Measurements from ENCODE around the gene SETBP1.

SETBP1 gene

DNA sequence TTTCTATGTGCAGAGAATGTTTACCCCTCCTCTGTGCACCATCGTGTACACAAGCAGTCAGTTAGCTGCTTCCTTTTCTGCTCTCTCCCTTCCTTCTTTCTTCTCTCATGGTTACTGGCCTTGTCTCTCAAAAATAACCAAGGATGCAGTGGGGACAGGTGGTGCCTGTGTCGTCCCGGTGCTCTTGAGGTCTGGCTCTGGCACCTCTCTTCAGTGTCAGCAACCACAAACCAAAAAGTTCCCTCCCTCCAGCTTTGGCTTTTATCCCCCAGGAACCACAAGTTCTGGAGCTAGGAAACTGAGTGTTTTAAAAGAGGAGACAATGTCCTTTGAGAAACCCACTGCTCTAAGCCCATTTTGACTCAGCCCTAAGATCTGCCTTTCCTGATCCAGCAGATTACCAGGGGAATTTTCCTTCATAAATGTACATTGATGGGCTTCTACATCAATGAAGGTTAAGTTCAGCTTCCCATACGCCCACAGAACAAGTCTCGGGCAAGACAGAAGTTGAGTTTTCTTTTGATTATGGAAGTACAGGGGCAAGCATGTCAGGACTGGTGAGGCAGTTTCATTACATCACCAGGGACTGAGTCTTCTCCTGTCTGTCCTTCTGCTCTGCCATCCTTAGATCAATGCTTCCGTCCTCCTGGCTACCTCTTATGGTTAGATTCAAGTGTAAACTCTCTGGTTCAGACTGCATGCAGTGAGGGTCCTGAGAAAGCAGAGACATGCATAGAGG is 232.2 kb downstream of the SETBP1 start:
- Histone ChIP-seq H3K27ac (replicated peaks; ENCODE audit: low read length) (no peak overlapping the region), H2BK15ac (ENCODE audit: low read length) (no peak overlapping the region), H3K4me2 (ENCODE audit: insufficient read depth, low read length, poor library complexity, severe bottlenecking) (no peak overlapping the region), H4K8ac (ENCODE audit: low read depth, low read length) (no peak overlapping the region), H3K4me3 (ENCODE audit: low read length in 2 of 2) (no peak overlapping the region), H2BK12ac (ENCODE audit: low read length) (no peak overlapping the region), H3K23ac (ENCODE audit: low read depth, low read length, poor library complexity) (no peak overlapping the region), H3K27me3 (ENCODE audit: control insufficient read depth in 3 of 3, insufficient read depth in 3 of 3, low read depth in 1 of 3, low read length in 3 of 3) (no peaks in the 10 kb centered on the region), H2AFZ (ENCODE audit: low read length) (no peak overlapping the region), H3K4ac (ENCODE audit: low read length) (no peak overlapping the region), H3K18ac (ENCODE audit: low read length) (no peak overlapping the region), H2BK120ac (ENCODE audit: low read depth, low read length) (no peak overlapping the region), H3K4me1 (ENCODE audit: control insufficient read depth in 2 of 2, insufficient read depth in 1 of 2, low read depth in 1 of 2, low read length in 2 of 2) (no peaks in the 10 kb centered on the region), H4K91ac (ENCODE audit: low read depth, low read length, poor library complexity) (no peak overlapping the region), H2AK5ac (ENCODE audit: low read depth, low read length) (no peak overlapping the region), H3K9ac (ENCODE audit: low read depth, low read length, poor library complexity) (no peak overlapping the region), H2BK5ac (ENCODE audit: low read length) (no peak overlapping the region), H3K36me3 (replicated peaks in 1 of 2; ENCODE audit: control insufficient read depth in 2 of 2, insufficient read depth in 2 of 2, low read length in 2 of 2) (no peaks in the 10 kb centered on the region), H3K14ac (ENCODE audit: low read length) (no peak overlapping the region), H3K9me3 (replicated peaks in 1 of 2; ENCODE audit: control insufficient read depth in 2 of 2, insufficient read depth in 1 of 2, low read depth in 1 of 2, low read length in 2 of 2) (no peaks in the 10 kb centered on the region), H3K79me1 (ENCODE audit: low read depth, low read length) (no peaks in the 10 kb centered on the region)
- WGBS, 2 donors (ENCODE audit: extremely low coverage in 2 of 2, insufficient read length in 2 of 2, insufficient replicate concordance in 1 of 2), result no CpG with 5 or more reads among the region's 6 CpGs
- no peak for DNase-seq (ENCODE audit: low spot score)

DNA sequence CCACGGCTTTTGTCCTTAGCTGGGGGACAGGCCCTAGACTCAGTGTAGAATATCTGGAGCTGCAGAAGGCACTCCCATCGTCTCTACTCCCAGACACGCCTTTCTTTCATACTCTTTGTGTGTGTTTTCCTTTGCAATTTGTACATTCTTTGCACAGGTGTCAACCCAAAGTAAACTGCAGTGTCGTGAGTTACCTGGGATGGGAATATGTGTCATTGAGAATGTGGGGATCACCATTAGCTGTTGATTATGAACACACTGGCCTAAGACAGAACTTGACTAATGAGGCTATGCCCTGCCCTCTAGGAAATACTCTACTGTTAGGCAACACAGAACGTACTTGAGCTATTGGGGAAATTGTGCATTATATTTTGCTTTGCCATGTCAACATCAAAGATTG is 233.3 kb downstream of the SETBP1 start:
- no peaks in the 10 kb centered on the region for H3K4me1 ChIP-seq (ENCODE audit: control insufficient read depth in 2 of 2, insufficient read depth in 1 of 2, low read depth in 1 of 2, low read length in 2 of 2)
- no peak overlapping the region for H3K4ac ChIP-seq (ENCODE audit: low read length)
- no CpG with 5 or more reads among the region's 5 CpGs for WGBS, 2 donors (ENCODE audit: extremely low coverage in 2 of 2, insufficient read length in 2 of 2, insufficient replicate concordance in 1 of 2)
- H3K18ac ChIP-seq (ENCODE audit: low read length), result no peak overlapping the region
- no peaks in the 10 kb centered on the region for H3K36me3 ChIP-seq (replicated peaks in 1 of 2; ENCODE audit: control insufficient read depth in 2 of 2, insufficient read depth in 2 of 2, low read length in 2 of 2)
- H2BK12ac ChIP-seq (ENCODE audit: low read length), result no peak overlapping the region
- H2BK120ac ChIP-seq (ENCODE audit: low read depth, low read length), result no peak overlapping the region
- no peak overlapping the region for H2BK5ac ChIP-seq (ENCODE audit: low read length)
- H4K91ac ChIP-seq (ENCODE audit: low read depth, low read length, poor library complexity), result no peak overlapping the region
- no peak overlapping the region for H2BK15ac ChIP-seq (ENCODE audit: low read length)
- H2AK5ac ChIP-seq (ENCODE audit: low read depth, low read length), result no peak overlapping the region
- no peaks in the 10 kb centered on the region for H3K9me3 ChIP-seq (replicated peaks in 1 of 2; ENCODE audit: control insufficient read depth in 2 of 2, insufficient read depth in 1 of 2, low read depth in 1 of 2, low read length in 2 of 2)
- DNase-seq (ENCODE audit: low spot score), result no peak
- no peak overlapping the region for H3K4me2 ChIP-seq (ENCODE audit: insufficient read depth, low read length, poor library complexity, severe bottlenecking)
- H2AFZ ChIP-seq (ENCODE audit: low read length), result no peak overlapping the region
- H3K27me3 ChIP-seq (ENCODE audit: control insufficient read depth in 3 of 3, insufficient read depth in 3 of 3, low read depth in 1 of 3, low read length in 3 of 3), result no peaks in the 10 kb centered on the region
- H3K4me3 ChIP-seq (ENCODE audit: low read length in 2 of 2), result no peak overlapping the region
- no peak overlapping the region for H3K14ac ChIP-seq (ENCODE audit: low read length)
- no peak overlapping the region for H3K23ac ChIP-seq (ENCODE audit: low read depth, low read length, poor library complexity)
- H3K9ac ChIP-seq (ENCODE audit: low read depth, low read length, poor library complexity), result no peak overlapping the region
- H4K8ac ChIP-seq (ENCODE audit: low read depth, low read length), result no peak overlapping the region
- no peaks in the 10 kb centered on the region for H3K79me1 ChIP-seq (ENCODE audit: low read depth, low read length)
- no peak overlapping the region for H3K27ac ChIP-seq (replicated peaks; ENCODE audit: low read length)

DNA sequence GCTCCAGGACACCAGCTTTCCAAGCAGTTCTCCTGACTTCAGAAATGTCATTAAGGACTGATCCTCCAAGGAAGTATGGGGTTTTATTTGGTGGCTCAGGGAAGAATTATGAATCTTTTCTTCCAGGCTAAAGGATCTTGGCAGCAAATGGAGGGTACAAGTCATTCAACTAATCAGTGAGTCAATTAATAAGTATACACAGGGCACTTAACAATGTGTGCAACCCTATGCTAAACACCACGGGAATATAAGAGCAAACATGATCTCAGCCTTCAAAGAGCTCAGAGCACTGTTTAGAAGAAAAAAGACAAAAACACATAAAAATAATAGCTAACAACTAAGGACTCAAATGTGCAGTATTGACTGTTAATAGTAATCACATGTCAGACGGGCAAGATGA is 234.5 kb downstream of the SETBP1 start:
- Histone ChIP-seq H2AFZ (ENCODE audit: low read length) (no peak overlapping the region), H3K9ac (ENCODE audit: low read depth, low read length, poor library complexity) (no peak overlapping the region), H3K79me1 (ENCODE audit: low read depth, low read length) (no peaks in the 10 kb centered on the region), H3K4me3 (ENCODE audit: low read length in 2 of 2) (no peak overlapping the region), H2BK120ac (ENCODE audit: low read depth, low read length) (no peak overlapping the region), H3K14ac (ENCODE audit: low read length) (no peak overlapping the region), H2BK12ac (ENCODE audit: low read length) (no peak overlapping the region), H3K4me2 (ENCODE audit: insufficient read depth, low read length, poor library complexity, severe bottlenecking) (no peak overlapping the region), H3K4ac (ENCODE audit: low read length) (no peak overlapping the region), H3K9me3 (replicated peaks in 1 of 2; ENCODE audit: control insufficient read depth in 2 of 2, insufficient read depth in 1 of 2, low read depth in 1 of 2, low read length in 2 of 2) (no peaks in the 10 kb centered on the region), H2BK15ac (ENCODE audit: low read length) (no peak overlapping the region), H3K4me1 (ENCODE audit: control insufficient read depth in 2 of 2, insufficient read depth in 1 of 2, low read depth in 1 of 2, low read length in 2 of 2) (no peaks in the 10 kb centered on the region), H2BK5ac (ENCODE audit: low read length) (no peak overlapping the region), H4K91ac (ENCODE audit: low read depth, low read length, poor library complexity) (no peak overlapping the region), H3K27me3 (ENCODE audit: control insufficient read depth in 3 of 3, insufficient read depth in 3 of 3, low read depth in 1 of 3, low read length in 3 of 3) (no peaks in the 10 kb centered on the region), H3K23ac (ENCODE audit: low read depth, low read length, poor library complexity) (no peak overlapping the region), H2AK5ac (ENCODE audit: low read depth, low read length) (no peak overlapping the region), H4K8ac (ENCODE audit: low read depth, low read length) (no peak overlapping the region), H3K36me3 (replicated peaks in 1 of 2; ENCODE audit: control insufficient read depth in 2 of 2, insufficient read depth in 2 of 2, low read length in 2 of 2) (no peaks in the 10 kb centered on the region), H3K27ac (replicated peaks; ENCODE audit: low read length) (no peak overlapping the region), H3K18ac (ENCODE audit: low read length) (no peak overlapping the region)
- WGBS, 2 donors (ENCODE audit: extremely low coverage in 2 of 2, insufficient read length in 2 of 2, insufficient replicate concordance in 1 of 2), result no CpG with 5 or more reads among the region's 2 CpGs
- DNase-seq (ENCODE audit: low spot score), result no peak

DNA sequence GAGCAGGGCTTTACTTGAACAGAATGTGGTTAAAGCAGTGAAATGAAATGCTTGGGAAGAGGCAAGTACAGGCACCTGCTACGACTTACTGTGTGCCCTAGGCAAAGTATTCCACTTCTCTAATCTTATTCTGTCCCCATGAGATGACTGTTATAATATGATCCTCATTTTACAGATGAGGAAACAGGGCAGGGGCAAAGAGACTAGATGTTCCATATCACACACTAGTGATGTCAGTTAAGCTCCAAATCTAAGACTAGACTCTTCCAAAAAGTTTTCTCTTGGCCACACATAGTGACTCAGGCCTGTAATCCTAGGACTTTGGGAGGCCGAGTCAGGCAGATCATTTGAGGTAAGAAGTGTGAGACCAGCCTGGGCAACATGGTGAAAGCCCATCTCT is 235.0 kb downstream of the SETBP1 start:
- H2BK120ac ChIP-seq (ENCODE audit: low read depth, low read length), result no peak overlapping the region
- no peak overlapping the region for H3K4ac ChIP-seq (ENCODE audit: low read length)
- no peak overlapping the region for H3K9ac ChIP-seq (ENCODE audit: low read depth, low read length, poor library complexity)
- no peaks in the 10 kb centered on the region for H3K79me1 ChIP-seq (ENCODE audit: low read depth, low read length)
- H2AK5ac ChIP-seq (ENCODE audit: low read depth, low read length), result no peak overlapping the region
- no peak overlapping the region for H2BK5ac ChIP-seq (ENCODE audit: low read length)
- DNase-seq (ENCODE audit: low spot score), result no peak
- no peak overlapping the region for H3K4me3 ChIP-seq (ENCODE audit: low read length in 2 of 2)
- H3K18ac ChIP-seq (ENCODE audit: low read length), result no peak overlapping the region
- H3K27ac ChIP-seq (replicated peaks; ENCODE audit: low read length), result no peak overlapping the region
- H3K4me1 ChIP-seq (ENCODE audit: control insufficient read depth in 2 of 2, insufficient read depth in 1 of 2, low read depth in 1 of 2, low read length in 2 of 2), result no peaks in the 10 kb centered on the region
- WGBS, 2 donors (ENCODE audit: extremely low coverage in 2 of 2, insufficient read length in 2 of 2, insufficient replicate concordance in 1 of 2), result no CpG with 5 or more reads among the region's 2 CpGs
- H3K14ac ChIP-seq (ENCODE audit: low read length), result no peak overlapping the region
- no peaks in the 10 kb centered on the region for H3K36me3 ChIP-seq (replicated peaks in 1 of 2; ENCODE audit: control insufficient read depth in 2 of 2, insufficient read depth in 2 of 2, low read length in 2 of 2)
- H4K91ac ChIP-seq (ENCODE audit: low read depth, low read length, poor library complexity), result no peak overlapping the region
- no peak overlapping the region for H2BK15ac ChIP-seq (ENCODE audit: low read length)
- H3K4me2 ChIP-seq (ENCODE audit: insufficient read depth, low read length, poor library complexity, severe bottlenecking), result no peak overlapping the region
- H4K8ac ChIP-seq (ENCODE audit: low read depth, low read length), result no peak overlapping the region
- no peak overlapping the region for H2BK12ac ChIP-seq (ENCODE audit: low read length)
- no peaks in the 10 kb centered on the region for H3K9me3 ChIP-seq (replicated peaks in 1 of 2; ENCODE audit: control insufficient read depth in 2 of 2, insufficient read depth in 1 of 2, low read depth in 1 of 2, low read length in 2 of 2)
- no peak overlapping the region for H2AFZ ChIP-seq (ENCODE audit: low read length)
- no peak overlapping the region for H3K23ac ChIP-seq (ENCODE audit: low read depth, low read length, poor library complexity)
- no peaks in the 10 kb centered on the region for H3K27me3 ChIP-seq (ENCODE audit: control insufficient read depth in 3 of 3, insufficient read depth in 3 of 3, low read depth in 1 of 3, low read length in 3 of 3)

All from neuronal stem cell (in vitro differentiated cells).